ENCODE measurements around the gene PTGER3.

- TF ChIP-seq CTCF (IDR thresholded peaks at IDR 0.05) (no peak), POLR2A (IDR thresholded peaks at IDR 0.05) (no peak)
These were observed 42.1 kb upstream of the PTGER3 start for GRCh38 chr1:71089536-71090270.
